ENCODE results near the gene ADAMTSL1. TPM values are rescaled to one million over a fixed set of nuclear protein-coding genes. Genes with fewer than 3 reads are reported as not detected.

ADAMTSL1 gene
- total and polyA plus RNA-seq, 2 of the 8 experiments (the other 6 are each of a cell fraction or from before 2014, with no cell fraction given), result 0.84 to 1.1 TPM

DNA sequence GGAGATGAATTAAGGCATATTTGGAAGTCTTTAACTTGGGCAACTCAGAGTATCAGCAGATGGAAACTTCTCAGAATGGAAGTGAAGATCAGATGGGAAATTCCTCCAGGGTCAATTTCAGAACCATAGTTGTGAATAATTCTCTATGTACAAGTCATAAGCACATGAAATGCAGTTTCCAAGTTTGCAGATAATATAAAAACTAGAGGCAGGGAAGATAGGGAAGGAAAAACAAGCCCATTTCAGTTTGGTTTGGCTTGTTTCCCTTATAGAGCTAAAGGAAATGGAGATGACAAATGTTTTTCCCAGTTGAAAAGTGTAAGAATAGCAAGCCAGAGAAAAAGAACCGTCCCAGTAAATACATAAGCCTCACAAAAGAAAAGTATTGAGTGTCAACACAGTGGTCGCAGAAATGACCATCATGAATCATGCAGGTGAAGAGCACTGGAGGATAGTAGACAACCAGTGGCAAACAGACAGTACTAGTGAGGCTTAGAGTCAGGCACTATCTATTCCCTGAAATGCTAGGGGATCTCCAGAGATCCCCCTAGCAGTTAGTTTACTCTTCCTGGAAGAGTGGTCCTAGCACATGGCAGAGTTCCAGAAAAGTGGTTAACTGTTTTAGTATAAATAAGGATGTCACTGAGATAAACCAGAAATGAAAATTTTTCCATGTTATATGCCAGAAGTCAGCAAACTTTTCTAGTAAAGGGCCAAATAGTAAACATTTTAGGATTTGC, 313.1 kb downstream of the ADAMTSL1 start:
- Histone ChIP-seq H3K23me2 (ENCODE audit: low read depth, low read length) (no peaks in the 10 kb centered on the region), H4K20me1 (replicated peaks in 1 of 2; ENCODE audit: control insufficient read depth in 1 of 2, insufficient read depth in 2 of 2, low read length in 2 of 2) (no peaks in the 10 kb centered on the region), H4K91ac (replicated peaks; ENCODE audit: insufficient read length, low read length) (no peak overlapping the region), H3K4ac (replicated peaks; ENCODE audit: insufficient read length, low read depth, low read length) (no peak overlapping the region), H3K4me2 (ENCODE audit: insufficient read depth in 1 of 2, low read depth in 2 of 2, low read length in 2 of 2) (no peak overlapping the region), H2BK5ac (ENCODE audit: low read depth, low read length) (no peak overlapping the region), H3K18ac (ENCODE audit: extremely low read depth, low read length) (no peak overlapping the region), H4K8ac (ENCODE audit: extremely low read depth, insufficient read depth, low read length) (no peak overlapping the region), H3K14ac (ENCODE audit: insufficient read length) (no peak overlapping the region), H2AFZ (ENCODE audit: low read length) (no peak overlapping the region), H3K36me3 (ENCODE audit: control insufficient read depth in 2 of 4, insufficient read depth in 4 of 4, low read length in 3 of 4) (no peaks in the 10 kb centered on the region), H2AK5ac (ENCODE audit: low read depth, low read length) (no peak overlapping the region), H3K4me1 (replicated peaks in 1 of 4; ENCODE audit: control insufficient read depth in 3 of 4, insufficient read depth in 4 of 4, low read length in 3 of 4) (no peaks in the 10 kb centered on the region), H3K79me2 (ENCODE audit: control insufficient read depth in 1 of 2, insufficient read depth in 2 of 2, low read length in 2 of 2) (no peaks in the 10 kb centered on the region), H3K9ac (replicated peaks in 1 of 4; ENCODE audit: extremely low read depth in 1 of 4, low read depth in 3 of 4, low read length in 3 of 4) (no peak overlapping the region), H3K79me1 (ENCODE audit: low read depth, low read length) (no peaks in the 10 kb centered on the region), H3K56ac (replicated peaks; ENCODE audit: insufficient read length, low read depth, low read length) (no peak overlapping the region), H3K4me3 (ENCODE audit: extremely low read depth in 1 of 4, insufficient read depth in 2 of 4, low read depth in 3 of 4, low read length in 4 of 4) (no peak overlapping the region), H3K9me3 (ENCODE audit: insufficient read depth in 2 of 2, low read depth in 1 of 2, low read length in 1 of 2) (no peaks in the 10 kb centered on the region), H4K5ac (ENCODE audit: insufficient read length, low read depth, low read length) (no peak overlapping the region), H2BK20ac (ENCODE audit: low read length) (no peak overlapping the region), H3K27ac (ENCODE audit: low read depth, low read length) (no peak overlapping the region), H2BK120ac (replicated peaks; ENCODE audit: low read depth, low read length) (no peak overlapping the region), H2BK12ac (ENCODE audit: low read depth, low read length) (no peak overlapping the region), H3K27me3 (replicated peaks in 1 of 4; ENCODE audit: control insufficient read depth in 3 of 4, extremely low read depth in 1 of 4, insufficient read depth in 3 of 4, low read length in 3 of 4) (no peaks in the 10 kb centered on the region), H3K23ac (ENCODE audit: insufficient read length) (no peak overlapping the region), H2BK15ac (ENCODE audit: low read length) (no peak overlapping the region)
- DNase-seq (ENCODE audit: low read depth in 1 of 2, low spot score in 2 of 2) (no peak), FAIRE-seq (no peak)
- WGBS, 2 experiments (ENCODE audit: extremely low coverage in 1 of 2, insufficient coverage in 1 of 2, insufficient read length in 1 of 2, insufficient replicate concordance in 2 of 2, low coverage in 1 of 2, low lambda C conversion rate in 2 of 2, missing lambda C conversion rate in 1 of 2), result 81% methylated on average over 2 of the region's 2 CpGs; no CpG with 5 or more reads in 1 of the 2 experiments
- POLR2A ChIA-PET (ENCODE audit: partially characterized antibody), result no interaction called here
- CTCF ChIA-PET (ENCODE audit: partially characterized antibody), result interaction anchor here (1.0 kb wide), 1 partner anchor 18 kb away, joined by 4 read pairs; no protein-coding TSS in a partner anchor
- TF ChIP-seq EP300 (IDR thresholded peaks at IDR 0.05; ENCODE audit: borderline replicate concordance in 1 of 2, low read depth in 2 of 2, low read length in 2 of 2) (no peak), NANOG (IDR thresholded peaks at IDR 0.05; ENCODE audit: insufficient read depth, low read depth, low read length, poor library complexity, severe bottlenecking) (no peak)
- TF ChIP-seq, protein P1, sequence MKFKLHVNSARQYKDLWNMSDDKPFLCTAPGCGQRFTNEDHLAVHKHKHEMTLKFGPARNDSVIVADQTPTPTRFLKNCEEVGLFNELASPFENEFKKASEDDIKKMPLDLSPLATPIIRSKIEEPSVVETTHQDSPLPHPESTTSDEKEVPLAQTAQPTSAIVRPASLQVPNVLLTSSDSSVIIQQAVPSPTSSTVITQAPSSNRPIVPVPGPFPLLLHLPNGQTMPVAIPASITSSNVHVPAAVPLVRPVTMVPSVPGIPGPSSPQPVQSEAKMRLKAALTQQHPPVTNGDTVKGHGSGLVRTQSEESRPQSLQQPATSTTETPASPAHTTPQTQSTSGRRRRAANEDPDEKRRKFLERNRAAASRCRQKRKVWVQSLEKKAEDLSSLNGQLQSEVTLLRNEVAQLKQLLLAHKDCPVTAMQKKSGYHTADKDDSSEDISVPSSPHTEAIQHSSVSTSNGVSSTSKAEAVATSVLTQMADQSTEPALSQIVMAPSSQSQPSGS (IDR thresholded peaks at IDR 0.05; ENCODE audit: low read length), result no peak

Data from H1 (cell line).